Adrenal gland (tissue), 5 donors: ENCODE data around the gene DPEP1.

Experiments
- CTCF ChIP-seq, 6 experiments: fragments of 450-650 bp in 4 of 6; fragments of 200-600 bp in 2 of 6; sonication (generic) in 1 of 6; IDR thresholded peaks; 1 replicate in 5 of 6; 2 replicates in 1 of 6; pipeline versions ENCODE4 v1.5.1 to v1.8.0; 2016 to 2021; ENCODE audit warnings: antibody characterized with exemption in 6 of 6, mild to moderate bottlenecking in 2 of 6, moderate library complexity in 1 of 6
- POLR2A ChIP-seq, 2 donors: fragments of 450-650 bp; IDR thresholded peaks; one replicate each; pipeline ENCODE4 v1.6.1; 2017; ENCODE audit warnings: antibody characterized with exemption in 2 of 2, mild to moderate bottlenecking in 2 of 2, moderate library complexity in 1 of 2
- donor health status: DM: no; HTN: no; CAD: no.

DNA sequence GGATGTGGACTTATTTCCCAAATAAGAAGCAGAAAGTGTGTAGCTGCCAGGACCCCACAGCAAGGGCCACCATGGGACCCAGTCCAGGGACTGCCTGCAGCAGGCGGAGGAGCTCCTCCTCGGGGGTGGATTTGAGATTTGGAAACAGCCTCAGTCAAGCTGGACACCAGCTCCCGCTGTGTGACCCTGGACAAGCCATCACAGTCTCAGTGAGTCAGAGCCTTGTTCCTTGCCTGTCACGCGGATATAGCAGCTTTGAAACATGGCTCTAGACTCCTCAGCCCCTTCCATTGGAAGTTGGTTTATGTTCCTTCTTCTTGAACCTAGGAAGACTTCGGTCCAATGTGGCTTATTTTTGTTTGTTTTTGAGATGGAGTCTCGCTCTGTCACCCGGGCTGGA, 12.5 kb upstream of the DPEP1 start:
- TF ChIP-seq CTCF (IDR thresholded peaks at IDR 0.05) (no peak), POLR2A (IDR thresholded peaks at IDR 0.05) (no peak)
